Measurements from ENCODE around the gene CYTIP. TPM values are rescaled to one million over a fixed set of nuclear protein-coding genes. Genes with fewer than 3 reads are reported as not detected.

The CYTIP gene
- total and polyA plus RNA-seq, 2 of the 4 experiments (the other 2 are of a cell fraction) = not detected

DNA sequence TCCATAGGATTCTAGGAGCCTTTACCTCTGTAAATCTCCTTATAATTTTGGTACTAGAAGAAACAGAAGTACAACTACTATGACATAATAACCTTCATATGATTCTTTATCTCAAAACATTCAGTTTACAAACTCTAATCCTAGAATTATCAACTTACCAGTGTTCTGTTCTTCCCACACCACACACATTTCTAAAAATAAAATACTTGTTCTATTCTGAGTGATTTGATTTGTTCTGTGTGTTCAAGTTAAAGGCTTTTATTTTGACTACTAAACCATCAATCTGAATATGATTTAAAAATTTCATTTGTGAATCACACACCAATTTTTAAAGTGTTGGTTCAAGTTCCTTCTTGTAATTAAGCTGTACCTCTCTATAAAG lies 16.0 kb downstream of the CYTIP start:
- H3K9me3 ChIP-seq (ENCODE audit: control insufficient read depth, insufficient read depth, low read length) = no peaks in the 10 kb centered on the region
- BruUV-seq (replicated peaks) = no TSS peak
- CTCF ChIA-PET = no interaction called here

More for the DNA sequence above, 16.0 kb downstream of the CYTIP start:
- ATAC-seq (ENCODE audit: low read depth) = no peak
- no peak overlapping the region for H3K23ac ChIP-seq (ENCODE audit: low read depth, low read length)
- no peak overlapping the region for H2AK9ac ChIP-seq (replicated peaks; ENCODE audit: low read depth, low read length, poor library complexity)
- no peak overlapping the region for H4K8ac ChIP-seq (ENCODE audit: low read depth in 2 of 2, low read length in 2 of 2)
- H3K4me3 ChIP-seq (ENCODE audit: insufficient read depth, low read depth, low read length) = no peak overlapping the region
- no peak overlapping the region for H4K91ac ChIP-seq (ENCODE audit: insufficient read depth, low read depth, low read length)
- H2AK5ac ChIP-seq (ENCODE audit: low read depth, low read length) = no peak overlapping the region
- no peak overlapping the region for H2BK15ac ChIP-seq (ENCODE audit: low read depth, low read length)
- dilution Hi-C loops (cut with HindIII; ENCODE audit: low sequenced_read_pairs, unreplicated experiment) = no loop called here
- intact Hi-C loops (cut with micrococcal nuclease) = no loop called here
- DNase-seq = no peak
- no peak overlapping the region for H3K56ac ChIP-seq (ENCODE audit: extremely low read depth, insufficient read depth, low read length)
- no peaks in the 10 kb centered on the region for H3K27me3 ChIP-seq (ENCODE audit: control insufficient read depth, insufficient read depth, low read length)
- H3K36me3 ChIP-seq (ENCODE audit: control insufficient read depth, insufficient read depth, low read length) = no peaks in the 10 kb centered on the region
- no peaks in the 10 kb centered on the region for H4K20me1 ChIP-seq (ENCODE audit: insufficient read depth, low read length)
- H3K9ac ChIP-seq (ENCODE audit: low read depth, low read length) = no peak overlapping the region
- H2BK20ac ChIP-seq (ENCODE audit: low read depth, low read length) = no peak overlapping the region
- TF ChIP-seq MXI1 (IDR thresholded peaks at IDR 0.05; ENCODE audit: borderline replicate concordance, low read depth, low read length) = no peak
- no peak for TF ChIP-seq POLR2A (IDR thresholded peaks at IDR 0.05; ENCODE audit: low read depth, low read length)
- TF ChIP-seq CEBPB (IDR thresholded peaks at IDR 0.05; ENCODE audit: low read depth, low read length) = no peak
- TF ChIP-seq BHLHE40 (IDR thresholded peaks at IDR 0.05; ENCODE audit: low read depth, low read length) = no peak
- TF ChIP-seq RAD21 (IDR thresholded peaks at IDR 0.05; ENCODE audit: low read length) = no peak
- no peak for TF ChIP-seq MAFK (IDR thresholded peaks at IDR 0.05; ENCODE audit: low read depth, low read length)
- no peak for TF ChIP-seq FOS (IDR thresholded peaks at IDR 0.05; ENCODE audit: low read depth, low read length)
- TF ChIP-seq, protein P1, sequence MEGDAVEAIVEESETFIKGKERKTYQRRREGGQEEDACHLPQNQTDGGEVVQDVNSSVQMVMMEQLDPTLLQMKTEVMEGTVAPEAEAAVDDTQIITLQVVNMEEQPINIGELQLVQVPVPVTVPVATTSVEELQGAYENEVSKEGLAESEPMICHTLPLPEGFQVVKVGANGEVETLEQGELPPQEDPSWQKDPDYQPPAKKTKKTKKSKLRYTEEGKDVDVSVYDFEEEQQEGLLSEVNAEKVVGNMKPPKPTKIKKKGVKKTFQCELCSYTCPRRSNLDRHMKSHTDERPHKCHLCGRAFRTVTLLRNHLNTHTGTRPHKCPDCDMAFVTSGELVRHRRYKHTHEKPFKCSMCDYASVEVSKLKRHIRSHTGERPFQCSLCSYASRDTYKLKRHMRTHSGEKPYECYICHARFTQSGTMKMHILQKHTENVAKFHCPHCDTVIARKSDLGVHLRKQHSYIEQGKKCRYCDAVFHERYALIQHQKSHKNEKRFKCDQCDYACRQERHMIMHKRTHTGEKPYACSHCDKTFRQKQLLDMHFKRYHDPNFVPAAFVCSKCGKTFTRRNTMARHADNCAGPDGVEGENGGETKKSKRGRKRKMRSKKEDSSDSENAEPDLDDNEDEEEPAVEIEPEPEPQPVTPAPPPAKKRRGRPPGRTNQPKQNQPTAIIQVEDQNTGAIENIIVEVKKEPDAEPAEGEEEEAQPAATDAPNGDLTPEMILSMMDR (conservative IDR thresholded peaks at IDR 0.05; ENCODE audit: low read depth, low read length) = no peak
- no peak for TF ChIP-seq RFX5 (IDR thresholded peaks at IDR 0.05; ENCODE audit: low read depth, low read length)
- no peak for TF ChIP-seq RCOR1 (IDR thresholded peaks at IDR 0.05; ENCODE audit: insufficient replicate concordance, low read length)
- TF ChIP-seq CHD1 (IDR thresholded peaks at IDR 0.05; ENCODE audit: low read depth, low read length) = no peak
- TF ChIP-seq, protein P2, sequence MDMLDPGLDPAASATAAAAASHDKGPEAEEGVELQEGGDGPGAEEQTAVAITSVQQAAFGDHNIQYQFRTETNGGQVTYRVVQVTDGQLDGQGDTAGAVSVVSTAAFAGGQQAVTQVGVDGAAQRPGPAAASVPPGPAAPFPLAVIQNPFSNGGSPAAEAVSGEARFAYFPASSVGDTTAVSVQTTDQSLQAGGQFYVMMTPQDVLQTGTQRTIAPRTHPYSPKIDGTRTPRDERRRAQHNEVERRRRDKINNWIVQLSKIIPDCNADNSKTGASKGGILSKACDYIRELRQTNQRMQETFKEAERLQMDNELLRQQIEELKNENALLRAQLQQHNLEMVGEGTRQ (IDR thresholded peaks at IDR 0.05; ENCODE audit: low read depth, low read length) = no peak
- no peak for TF ChIP-seq NFE2L2 (IDR thresholded peaks at IDR 0.05; ENCODE audit: low read depth, low read length)
- no peak for TF ChIP-seq SMC3 (IDR thresholded peaks at IDR 0.05; ENCODE audit: low read depth, low read length)
- TF ChIP-seq, protein P3, sequence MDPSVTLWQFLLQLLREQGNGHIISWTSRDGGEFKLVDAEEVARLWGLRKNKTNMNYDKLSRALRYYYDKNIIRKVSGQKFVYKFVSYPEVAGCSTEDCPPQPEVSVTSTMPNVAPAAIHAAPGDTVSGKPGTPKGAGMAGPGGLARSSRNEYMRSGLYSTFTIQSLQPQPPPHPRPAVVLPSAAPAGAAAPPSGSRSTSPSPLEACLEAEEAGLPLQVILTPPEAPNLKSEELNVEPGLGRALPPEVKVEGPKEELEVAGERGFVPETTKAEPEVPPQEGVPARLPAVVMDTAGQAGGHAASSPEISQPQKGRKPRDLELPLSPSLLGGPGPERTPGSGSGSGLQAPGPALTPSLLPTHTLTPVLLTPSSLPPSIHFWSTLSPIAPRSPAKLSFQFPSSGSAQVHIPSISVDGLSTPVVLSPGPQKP (IDR thresholded peaks at IDR 0.05; ENCODE audit: borderline replicate concordance, low read depth, low read length) = no peak
- no peak for TF ChIP-seq MAZ (IDR thresholded peaks at IDR 0.05; ENCODE audit: borderline replicate concordance, low read depth, low read length)
- H3K18ac ChIP-seq (ENCODE audit: low read depth, low read length) = no peak overlapping the region
- no peak overlapping the region for H3K4me2 ChIP-seq (ENCODE audit: low read depth, low read length)
- no peaks in the 10 kb centered on the region for H3K4me1 ChIP-seq (ENCODE audit: control insufficient read depth, insufficient read depth, low read length)
- H3K27ac ChIP-seq (ENCODE audit: insufficient read depth, low read length) = no peak overlapping the region
- no peak overlapping the region for H4K5ac ChIP-seq (ENCODE audit: low read depth, low read length)
- in situ Hi-C loops (cut with MboI; ENCODE audit: low sequenced_read_pairs) = no loop called here
- H3K14ac ChIP-seq (replicated peaks; ENCODE audit: low read depth, low read length) = no peak overlapping the region
- POLR2A ChIA-PET (ENCODE audit: unreplicated experiment) = no interaction called here
- no peak overlapping the region for H2BK120ac ChIP-seq (ENCODE audit: low read depth, low read length)
- no peak overlapping the region for H2AFZ ChIP-seq (replicated peaks; ENCODE audit: low read length, poor library complexity)
- no peak overlapping the region for H3K4ac ChIP-seq (ENCODE audit: low read depth, low read length)
- H2BK5ac ChIP-seq (ENCODE audit: low read depth, low read length, poor library complexity, severe bottlenecking) = no peak overlapping the region
- no peaks in the 10 kb centered on the region for H3K79me1 ChIP-seq (ENCODE audit: low read depth in 1 of 2, low read length in 2 of 2)
- H3K9me1 ChIP-seq (ENCODE audit: insufficient read depth, low read length) = no peaks in the 10 kb centered on the region
